ENCODE results near the gene PRG3. TPM values are rescaled to one million over a fixed set of nuclear protein-coding genes. Genes with fewer than 3 reads are reported as not detected.

The PRG3 gene
- total RNA-seq, 1 donor from 2014 or later = not detected

DNA sequence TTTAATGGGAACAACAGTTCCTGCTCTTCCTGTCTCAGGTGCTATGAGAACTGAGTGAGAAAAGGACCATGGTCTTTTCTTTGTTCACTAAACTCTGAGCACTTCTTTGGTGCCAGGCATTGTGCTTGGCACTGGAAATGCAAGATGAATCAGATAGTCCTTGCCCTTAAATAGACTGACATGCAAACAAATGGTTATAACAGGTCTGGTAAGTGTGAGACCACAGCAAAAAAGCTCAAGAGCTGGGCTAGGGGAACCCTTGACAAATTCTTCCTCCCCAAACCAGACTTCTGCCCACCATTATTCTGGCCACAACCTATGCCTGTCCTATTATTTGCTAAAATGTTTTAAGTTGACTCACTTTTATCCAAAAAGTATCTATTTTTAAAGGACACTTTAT lies 40.9 kb upstream of the PRG3 start:
- Histone ChIP-seq H3K4me3 (no peak overlapping the region), H3K36me3 (peaks cover 66% of the 10 kb centered on the region), H3K9me3 (no peaks in the 10 kb centered on the region), H3K27me3 (no peaks in the 10 kb centered on the region), H3K4me1 (peaks cover 39% of the 10 kb centered on the region), H3K27ac (no peak overlapping the region)
- intact Hi-C loops (cut with DNase I) = no loop called here
- DNase-seq (no peak), ATAC-seq (no peak)
- TF ChIP-seq, protein P1, sequence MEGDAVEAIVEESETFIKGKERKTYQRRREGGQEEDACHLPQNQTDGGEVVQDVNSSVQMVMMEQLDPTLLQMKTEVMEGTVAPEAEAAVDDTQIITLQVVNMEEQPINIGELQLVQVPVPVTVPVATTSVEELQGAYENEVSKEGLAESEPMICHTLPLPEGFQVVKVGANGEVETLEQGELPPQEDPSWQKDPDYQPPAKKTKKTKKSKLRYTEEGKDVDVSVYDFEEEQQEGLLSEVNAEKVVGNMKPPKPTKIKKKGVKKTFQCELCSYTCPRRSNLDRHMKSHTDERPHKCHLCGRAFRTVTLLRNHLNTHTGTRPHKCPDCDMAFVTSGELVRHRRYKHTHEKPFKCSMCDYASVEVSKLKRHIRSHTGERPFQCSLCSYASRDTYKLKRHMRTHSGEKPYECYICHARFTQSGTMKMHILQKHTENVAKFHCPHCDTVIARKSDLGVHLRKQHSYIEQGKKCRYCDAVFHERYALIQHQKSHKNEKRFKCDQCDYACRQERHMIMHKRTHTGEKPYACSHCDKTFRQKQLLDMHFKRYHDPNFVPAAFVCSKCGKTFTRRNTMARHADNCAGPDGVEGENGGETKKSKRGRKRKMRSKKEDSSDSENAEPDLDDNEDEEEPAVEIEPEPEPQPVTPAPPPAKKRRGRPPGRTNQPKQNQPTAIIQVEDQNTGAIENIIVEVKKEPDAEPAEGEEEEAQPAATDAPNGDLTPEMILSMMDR (IDR thresholded peaks at IDR 0.05) = no peak

GRCh38 chr11:57421066-57421465 lies 40.1 kb upstream of the PRG3 start:
- TF ChIP-seq, protein P1 (IDR thresholded peaks at IDR 0.05) = no peak
- Histone ChIP-seq H3K9me3 (no peaks in the 10 kb centered on the region), H3K27me3 (no peaks in the 10 kb centered on the region), H3K36me3 (peaks cover 73% of the 10 kb centered on the region), H3K27ac (no peak overlapping the region), H3K4me1 (peaks cover 35% of the 10 kb centered on the region), H3K4me3 (no peak overlapping the region)
- intact Hi-C loops (cut with DNase I) = no loop called here
- ATAC-seq (no peak), DNase-seq (no peak)

DNA sequence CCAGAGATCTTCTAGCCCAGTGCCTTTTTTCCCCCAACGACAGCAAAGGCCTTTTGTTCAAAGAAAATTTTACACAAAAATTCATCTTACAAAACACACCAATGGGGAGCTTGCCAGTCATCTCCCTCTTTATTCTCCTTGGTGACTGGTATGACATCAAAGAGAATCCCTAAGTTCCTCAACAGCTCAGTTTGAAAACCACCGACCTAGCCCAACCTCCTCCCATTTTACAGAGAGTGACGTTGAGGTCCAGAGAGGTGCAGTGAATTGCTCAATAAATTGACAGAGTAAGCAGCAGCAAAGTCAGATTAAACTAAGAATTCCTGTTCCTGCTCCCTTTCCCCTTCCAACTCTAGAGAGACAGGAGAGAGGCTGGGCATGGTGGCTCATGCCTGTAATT lies 38.2 kb upstream of the PRG3 start:
- H3K9me3 ChIP-seq = no peaks in the 10 kb centered on the region
- no peak for ATAC-seq
- TF ChIP-seq, protein P1 (IDR thresholded peaks at IDR 0.05) = no peak
- peaks cover 90% of the 10 kb centered on the region for H3K36me3 ChIP-seq
- no peaks in the 10 kb centered on the region for H3K27me3 ChIP-seq
- H3K27ac ChIP-seq = no peak overlapping the region
- no peak for DNase-seq
- intact Hi-C loops (cut with DNase I) = no loop called here
- H3K4me1 ChIP-seq = peaks cover 16% of the 10 kb centered on the region
- no peak overlapping the region for H3K4me3 ChIP-seq

- ATAC-seq = no peak
- H3K4me3 ChIP-seq = no peak overlapping the region
- no peaks in the 10 kb centered on the region for H3K27me3 ChIP-seq
- H3K36me3 ChIP-seq = peaks cover 95% of the 10 kb centered on the region
- H3K27ac ChIP-seq = no peak overlapping the region
- TF ChIP-seq, protein P1 (IDR thresholded peaks at IDR 0.05) = no peak
- no peak for DNase-seq
- H3K4me1 ChIP-seq = peaks cover 10% of the 10 kb centered on the region
- intact Hi-C loops (cut with DNase I) = no loop called here
- no peaks in the 10 kb centered on the region for H3K9me3 ChIP-seq
These were observed 37.2 kb upstream of the PRG3 start for GRCh38 chr11:57418131-57418530.

DNA sequence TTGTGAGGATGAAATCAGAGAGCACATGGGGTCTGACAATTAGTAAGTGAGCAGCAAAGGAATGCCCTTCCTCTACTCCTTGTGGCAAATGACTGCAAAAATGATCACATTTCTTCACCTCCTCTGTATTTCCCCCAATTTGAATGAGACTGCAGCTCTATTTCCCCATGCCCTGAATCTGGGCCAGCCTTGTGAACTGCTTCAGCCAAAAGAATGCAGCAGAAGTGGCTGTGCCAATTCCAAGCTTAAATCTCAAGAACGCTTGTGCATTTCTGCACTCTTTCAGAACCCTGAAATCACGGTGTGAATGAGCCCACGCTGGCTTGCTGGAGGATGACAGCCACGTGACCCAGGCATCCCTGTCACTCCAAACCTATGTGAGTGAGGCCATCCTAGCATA lies 36.1 kb upstream of the PRG3 start:
- ATAC-seq (peak; percentile 65), DNase-seq (no peak)
- Histone ChIP-seq H3K4me1 (peaks cover 10% of the 10 kb centered on the region), H3K36me3 (peaks cover 95% of the 10 kb centered on the region), H3K27me3 (no peaks in the 10 kb centered on the region), H3K4me3 (no peak overlapping the region), H3K27ac (no peak overlapping the region), H3K9me3 (no peaks in the 10 kb centered on the region)
- intact Hi-C loops (cut with DNase I) = no loop called here
- TF ChIP-seq, protein P1 (IDR thresholded peaks at IDR 0.05) = no peak

GRCh38 chr11:57416436-57416835 lies 35.5 kb upstream of the PRG3 start:
- no peak for ATAC-seq
- Histone ChIP-seq H3K4me3 (no peak overlapping the region), H3K27me3 (no peaks in the 10 kb centered on the region), H3K27ac (no peak overlapping the region), H3K4me1 (peaks cover 10% of the 10 kb centered on the region), H3K36me3 (peaks cover 96% of the 10 kb centered on the region), H3K9me3 (no peaks in the 10 kb centered on the region)
- DNase-seq = no peak
- intact Hi-C loops (cut with DNase I) = no loop called here
- TF ChIP-seq, protein P1 (IDR thresholded peaks at IDR 0.05) = no peak

Measured in upper lobe of right lung (tissue), 1 donor.